Heart left ventricle (tissue), 16 donors: Measurements from ENCODE around the gene TTLL11. TPM values are rescaled to one million over a fixed set of nuclear protein-coding genes. Genes with fewer than 3 reads are reported as not detected.

Experiments used
- ATAC-seq, 4 donors: fragments of 200-7000 bp; cut with Tn5 transposase; one replicate each; pipeline ENCODE4 v1.9.1; 2020 to 2022; ENCODE audit warnings: moderate library complexity in 4 of 4, mild to moderate bottlenecking in 3 of 4, moderate number of reproducible peaks in 1 of 4
- DNase-seq, 5 donors: peaks; one replicate each; pipeline ENCODE4 v3.0.0-alpha.2; 2020
- H3K27ac ChIP-seq, 12 donors: fragments of 200-600 bp; sonication (generic) in 4 of 12; one replicate each; pipeline versions ENCODE4 v1.5.0 to v1.8.0; 2016 to 2022; ENCODE audit warnings: mild to moderate bottlenecking in 2 of 12
- H3K27me3 ChIP-seq, 9 donors: fragments of 200-600 bp; sonication (generic) in 2 of 9; one replicate each; pipeline versions ENCODE4 v1.5.1 to v1.8.0; 2016 to 2022; ENCODE audit warnings: mild to moderate bottlenecking in 3 of 9
- H3K36me3 ChIP-seq, 9 donors: fragments of 200-600 bp; sonication (generic) in 2 of 9; one replicate each; pipeline versions ENCODE4 v1.5.0 to v1.8.0; 2018 to 2022; ENCODE audit warnings: mild to moderate bottlenecking in 2 of 9
- H3K4me1 ChIP-seq, 12 donors: fragments of 200-600 bp; sonication (generic) in 4 of 12; one replicate each; pipeline versions ENCODE4 v1.5.0 to v1.8.0; 2016 to 2022; ENCODE audit warnings: mild to moderate bottlenecking in 3 of 12
- H3K4me3 ChIP-seq, 12 donors: fragments of 200-600 bp; sonication (generic) in 4 of 12; one replicate each; pipeline versions ENCODE4 v1.5.0 to v1.8.0; 2017 to 2022; ENCODE audit warnings: mild to moderate bottlenecking in 9 of 12, moderate library complexity in 4 of 12
- H3K9me3 ChIP-seq, 12 donors: fragments of 200-600 bp; sonication (generic) in 4 of 12; one replicate each; pipeline versions ENCODE4 v1.5.0 to v1.8.0; 2016 to 2022; ENCODE audit warnings: mild to moderate bottlenecking in 1 of 12
- CTCF ChIP-seq, 12 donors: fragments of 200-600 bp; sonication (generic) in 4 of 12; IDR thresholded peaks; one replicate each; pipeline versions ENCODE4 v1.5.0 to v1.8.0; 2018 to 2022; ENCODE audit warnings: antibody characterized with exemption in 12 of 12, mild to moderate bottlenecking in 5 of 12
- POLR2A ChIP-seq, 2 donors: fragments of 450-650 bp; IDR thresholded peaks; one replicate each; pipeline ENCODE4 v1.6.1; 2017; ENCODE audit warnings: antibody characterized with exemption in 2 of 2, mild to moderate bottlenecking in 2 of 2, moderate library complexity in 2 of 2
- WGBS, 4 donors: extraction: QIAGEN DNeasy Blood & Tissue Kit in 2 of 4; methylation state at CpG; one replicate each; pipeline versions ENCODE4 v1.1.5 to v1.1.7; 2013 to 2018; 5-methylcytosine and 5-hydroxymethylcytosine counted together
- intact Hi-C, 10 donors: fragments of 100-400 bp; cut with DNase I; formaldehyde crosslinking; loops; one replicate each; pipeline versions ENCODE4 v1.11.1 to v1.14.2; 2022
- polyA plus RNA-seq, 2 donors: library from polyadenylated mRNA; stranded (reverse); fragments of 200-250 nt; gene quantifications; one replicate each; pipeline ENCODE4 v1.2.3, GENCODE V29; 2013
- total RNA-seq, 9 donors: library from RNA; depleted of rRNA in 2 of 9; stranded (reverse); fragments of >200 nt in 2 of 9; fragmentation: NEBNext Ultra II Directional in 3 of 9; extraction: Animal tissue kit (Norgen Biotek cat#: 25700) in 3 of 9; gene quantifications; one replicate each; pipeline versions ENCODE4 v1.1.0 to v1.2.4, GENCODE V29; 2016 to 2023
- donor health status: ischemic (EF 13 %, LVEDD 7.1; RV severe dilation, severe dysfunction).
- donor health status: healthy with polysubstance abuse.
- donor health status: DM: no; HTN: yes; CAD: no.
- donor health status: DM: no; HTN: no; CAD: no.
- donor health status: ischemic (EF 25% LVEDD 6.9; RV normal size, moderate dysfunction).
- donor health status: ischemic (EF 25% LVEDD 5.7; RV mildly dilated, moderate dysfunction).
- donor health status: healthy.
- donor health status: DM: yes; HTN: yes; CAD: no.
- donor health status: ischemic (EF 35%, LVEDD 5.7; RV mildly dilated, moderate dysfunction).
- donor health status: nonischemic (EF 11% LVEDD 7.7; RV severe dilation, severe dysfunction).
- donor health status: DM: yes; HTN: yes; CAD: no.
- donor health status: PGD.
- donor health status: ischemic (EF 29% LVEDD 5.4; RV normal size, mild dysfunction).
- donor health status: nonischemic (EF 23%, LVEDD 6.1; RV moderate dilation, normal function).

The TTLL11 gene
- total and polyA plus RNA-seq, 11 donors: 2.7 to 10.9 (median 7.9) TPM

- 90 to 96% (median 94%) methylated on average over 23 of the region's 23 CpGs for WGBS, 4 donors
- H3K27ac ChIP-seq: no peak overlapping the region
- H3K4me3 ChIP-seq: no peak overlapping the region
- H3K36me3 ChIP-seq: no peaks in the 10 kb centered on the region
- TF ChIP-seq CTCF (IDR thresholded peaks at IDR 0.05) (no peak), POLR2A (IDR thresholded peaks at IDR 0.05) (no peak)
- H3K27me3 ChIP-seq: no peaks in the 10 kb centered on the region
- no peak for ATAC-seq
- peaks cover 0 to 13% (median 0%) of the 10 kb centered on the region in 12 donors for H3K4me1 ChIP-seq
- intact Hi-C loops: no loop called here
- peaks cover 0 to 2% (median 0%) of the 10 kb centered on the region in 12 donors for H3K9me3 ChIP-seq
- peak in 1 of 5 donors; percentile 47 for DNase-seq
These were observed 254.1 kb downstream of the TTLL11 start for GRCh38 chr9:121838746-121839669.

- Histone ChIP-seq H3K9me3 (no peaks in the 10 kb centered on the region), H3K36me3 (no peaks in the 10 kb centered on the region), H3K27me3 (no peaks in the 10 kb centered on the region), H3K4me1 (peaks cover 0 to 8% (median 0%) of the 10 kb centered on the region in 12 donors), H3K27ac (no peak overlapping the region), H3K4me3 (no peak overlapping the region)
- TF ChIP-seq POLR2A (IDR thresholded peaks at IDR 0.05) (no peak), CTCF (IDR thresholded peaks at IDR 0.05) (no peak)
- intact Hi-C loops: no loop called here
- ATAC-seq (peak in 3 of 4 donors; percentile 60 to 67 (median 66)), DNase-seq (peak in 3 of 5 donors; percentile 18 to 59 (median 45))
- 41 to 52% (median 48%) methylated on average over 9 of the region's 9 CpGs for WGBS, 4 donors
These were observed 255.8 kb downstream of the TTLL11 start for GRCh38 chr9:121837113-121837961.

GRCh38 chr9:121836366-121836885 is 256.7 kb downstream of the TTLL11 start:
- no peak for TF ChIP-seq CTCF (IDR thresholded peaks at IDR 0.05)
- TF ChIP-seq POLR2A (IDR thresholded peaks at IDR 0.05): no peak
- no peaks in the 10 kb centered on the region for H3K36me3 ChIP-seq
- intact Hi-C loops: no loop called here
- peak in 1 of 5 donors; percentile 8 for DNase-seq
- no peaks in the 10 kb centered on the region for H3K27me3 ChIP-seq
- no peaks in the 10 kb centered on the region for H3K9me3 ChIP-seq
- H3K4me1 ChIP-seq: peaks cover 0 to 8% (median 0%) of the 10 kb centered on the region in 12 donors
- H3K4me3 ChIP-seq: no peak overlapping the region
- 89 to 96% (median 93%) methylated on average over 3 of the region's 3 CpGs for WGBS, 4 donors
- H3K27ac ChIP-seq: no peak overlapping the region
- no peak for ATAC-seq
